Measurements from ENCODE around the gene MRFAP1L1. TPM values are rescaled to one million over a fixed set of nuclear protein-coding genes. Genes with fewer than 3 reads are reported as not detected.

Gene MRFAP1L1
- total RNA-seq (2022; extraction: Qiagen RNA extraction) = 34.7 to 39.7 TPM (median 37.2 TPM) in 5 replicates

GRCh38 chr4:6709230-6710114, at the start of gene MRFAP1L1:
TSS of gene MRFAP1L1 (minus strand) at chr4:6709865. CDS start at chr4:6709629, 236 bp downstream.

GRCh38 chr4:6716018-6716911, 6.6 kb upstream of the MRFAP1L1 start, which contains the start of gene BLOC1S4:
TSS of gene BLOC1S4 (plus strand) at chr4:6716174. CDS start at chr4:6716210, 36 bp downstream.

GRCh38 chr4:6693231-6694176, 16.2 kb downstream of the MRFAP1L1 start, which contains the start of gene S100P:
TSS of gene S100P (plus strand) at chr4:6693878. CDS start at chr4:6693933, 55 bp downstream.

Other genes starting within 250 kb of the MRFAP1L1 start
- 26.5 to 43.3 TPM (median 41.1 TPM) in 5 replicates for gene PPP2R2C, start 237.3 kb downstream of the MRFAP1L1 start, total RNA-seq (2022; extraction: Qiagen RNA extraction)
- gene MAN2B2, start 134.7 kb downstream of the MRFAP1L1 start, total RNA-seq (2022; extraction: Qiagen RNA extraction) = 7.8 to 13.2 TPM (median 11.4 TPM) in 5 replicates
- gene MRFAP1, start 69.2 kb downstream of the MRFAP1L1 start, total RNA-seq (2022; extraction: Qiagen RNA extraction) = 269 to 286 TPM (median 281 TPM) in 5 replicates
- gene S100P, start 16.0 kb downstream of the MRFAP1L1 start, total RNA-seq (2022; extraction: Qiagen RNA extraction) = 89.2 to 107 TPM (median 90.8 TPM) in 5 replicates
- 14.7 to 18.0 TPM (median 16.9 TPM) in 5 replicates for gene BLOC1S4, start 6.3 kb upstream of the MRFAP1L1 start, total RNA-seq (2022; extraction: Qiagen RNA extraction)
- gene KIAA0232, start 72.9 kb upstream of the MRFAP1L1 start, total RNA-seq (2022; extraction: Qiagen RNA extraction) = 16.1 to 24.8 TPM (median 21.9 TPM) in 5 replicates
- gene TBC1D14, start 200.0 kb upstream of the MRFAP1L1 start, total RNA-seq (2022; extraction: Qiagen RNA extraction) = 33.3 to 46.5 TPM (median 43.3 TPM) in 5 replicates

Measured in A549 treated with dexamethasone at 1 μM for 4 hours (cell line).